Mucosa of stomach (tissue), 1 donor: Measurements from ENCODE around the gene ZNF808.

Source experiments
- H3K27me3 ChIP-seq: one replicate; pipeline ENCODE4 v1.7.0; 2013; ENCODE audit warnings: mild to moderate bottlenecking, low read length; ENCODE audit not compliant: control insufficient read depth, insufficient read depth
- H3K36me3 ChIP-seq: one replicate; pipeline ENCODE4 v1.7.0; 2013; ENCODE audit warnings: low read length; ENCODE audit not compliant: control insufficient read depth, insufficient read depth
- H3K4me1 ChIP-seq: one replicate; pipeline ENCODE4 v1.7.0; 2013; ENCODE audit warnings: mild to moderate bottlenecking, low read length; ENCODE audit not compliant: control insufficient read depth, insufficient read depth
- H3K4me3 ChIP-seq: one replicate; pipeline ENCODE4 v1.7.0; 2013; ENCODE audit warnings: low read length
- H3K9ac ChIP-seq: one replicate; pipeline ENCODE4 v1.7.0; 2013; ENCODE audit warnings: mild to moderate bottlenecking, low read length, moderate library complexity
- H3K9me3 ChIP-seq: one replicate; pipeline ENCODE4 v1.7.0; 2013; ENCODE audit warnings: mild to moderate bottlenecking, low read length, moderate library complexity; ENCODE audit not compliant: control insufficient read depth
- donor health status: Pancreatic carcinoma.

The ZNF808 gene

GRCh38 chr19:52603558-52604207 lies 76.2 kb downstream of the ZNF808 start:
- H3K4me1 ChIP-seq: peaks cover 11% of the 10 kb centered on the region
- no peaks in the 10 kb centered on the region for H3K9me3 ChIP-seq
- H3K4me3 ChIP-seq: no peak overlapping the region
- H3K9ac ChIP-seq: no peak overlapping the region
- H3K36me3 ChIP-seq: no peaks in the 10 kb centered on the region
- H3K27me3 ChIP-seq: no peaks in the 10 kb centered on the region
